ENCODE data around the gene SLC4A5. TPM values are rescaled to one million over a fixed set of nuclear protein-coding genes. Genes with fewer than 3 reads are reported as not detected.
A peak's percentile ranks its signal among the peaks of the same experiment; 100 is the strongest.

Gene SLC4A5
- total RNA-seq, 1 experiment from 2014 or later = 1.8 TPM

- TF ChIP-seq ARID4B (CRISPR knock-in tag; IDR thresholded peaks at IDR 0.05; ENCODE audit: borderline replicate concordance) (peak; percentile 74; the same call in 1 of the 2 replicates), RORB (CRISPR knock-in tag; IDR thresholded peaks at IDR 0.05) (no peak), TEAD1 (CRISPR knock-in tag; IDR thresholded peaks at IDR 0.05) (peak; percentile 56; the same call in 1 of the 2 replicates), ATF2 (CRISPR knock-in tag; IDR thresholded peaks at IDR 0.05; ENCODE audit: borderline replicate concordance, low read depth) (no peak), PREB (CRISPR knock-in tag; IDR thresholded peaks at IDR 0.05; ENCODE audit: borderline replicate concordance) (no peak), ZNF396 (CRISPR knock-in tag; IDR thresholded peaks at IDR 0.05; ENCODE audit: borderline replicate concordance) (no peak), E2F5 (CRISPR knock-in tag; IDR thresholded peaks at IDR 0.05) (no peak), ATF3 (CRISPR knock-in tag; conservative IDR thresholded peaks at IDR 0.05) (no peak), SP1 (CRISPR knock-in tag; conservative IDR thresholded peaks at IDR 0.05) (peak; percentile 79), CDX4 (CRISPR knock-in tag; IDR thresholded peaks at IDR 0.05; ENCODE audit: borderline replicate concordance) (no peak), ZNF232 (CRISPR knock-in tag; IDR thresholded peaks at IDR 0.05) (0 out of 2 replicates have a peak, but pooled peaks have one; percentile 49), USF1 (CRISPR knock-in tag; IDR thresholded peaks at IDR 0.05) (no peak; the same call in 1 of the 2 replicates), HMGXB4 (CRISPR knock-in tag; IDR thresholded peaks at IDR 0.05) (peak; percentile 77), ZNF317 (CRISPR knock-in tag; IDR thresholded peaks at IDR 0.05; ENCODE audit: borderline replicate concordance, low read depth) (peak; percentile 45; the same call in 1 of the 2 replicates), CREB1 (CRISPR knock-in tag; IDR thresholded peaks at IDR 0.05) (no peak), E2F4 (CRISPR knock-in tag; IDR thresholded peaks at IDR 0.05; ENCODE audit: borderline replicate concordance, low read depth) (no peak), ATF6 (CRISPR knock-in tag; IDR thresholded peaks at IDR 0.05) (no peak), MYBL2 (CRISPR knock-in tag; IDR thresholded peaks at IDR 0.05) (no peak), ZNF512 (CRISPR knock-in tag; IDR thresholded peaks at IDR 0.05; ENCODE audit: borderline replicate concordance) (no peak)
These were observed 164.8 kb downstream of the SLC4A5 start, which contains the start of gene MOB1A (continued) for GRCh38 chr2:74178211-74179062.
